VCaP (cell line): Measurements from ENCODE around the gene LPCAT1.
"Not testable (repeated sequence)": the region's sequence is repeated elsewhere in the genome, so short reads cannot be mapped to it uniquely, and the experiment has no call there.

Source experiments
- H3K27ac ChIP-seq: fragments of 450-650 bp; 2 replicates; pipeline ENCODE4 v1.5.1; 2017
- TF ChIP-seq, protein P1 (sequence below): fragments of 450-650 bp; conservative IDR thresholded peaks from 2 replicates; pipeline ENCODE4 v1.5.1; 2017; ENCODE audit warnings: mild to moderate bottlenecking, moderate library complexity

LPCAT1 gene

GRCh38 chr5:1523793-1524480 lies at the start of gene LPCAT1:
LPCAT1 (minus strand) TSS chr5:1523960; CDS start chr5:1523844, 116 bp downstream.
- TF ChIP-seq, protein P1, sequence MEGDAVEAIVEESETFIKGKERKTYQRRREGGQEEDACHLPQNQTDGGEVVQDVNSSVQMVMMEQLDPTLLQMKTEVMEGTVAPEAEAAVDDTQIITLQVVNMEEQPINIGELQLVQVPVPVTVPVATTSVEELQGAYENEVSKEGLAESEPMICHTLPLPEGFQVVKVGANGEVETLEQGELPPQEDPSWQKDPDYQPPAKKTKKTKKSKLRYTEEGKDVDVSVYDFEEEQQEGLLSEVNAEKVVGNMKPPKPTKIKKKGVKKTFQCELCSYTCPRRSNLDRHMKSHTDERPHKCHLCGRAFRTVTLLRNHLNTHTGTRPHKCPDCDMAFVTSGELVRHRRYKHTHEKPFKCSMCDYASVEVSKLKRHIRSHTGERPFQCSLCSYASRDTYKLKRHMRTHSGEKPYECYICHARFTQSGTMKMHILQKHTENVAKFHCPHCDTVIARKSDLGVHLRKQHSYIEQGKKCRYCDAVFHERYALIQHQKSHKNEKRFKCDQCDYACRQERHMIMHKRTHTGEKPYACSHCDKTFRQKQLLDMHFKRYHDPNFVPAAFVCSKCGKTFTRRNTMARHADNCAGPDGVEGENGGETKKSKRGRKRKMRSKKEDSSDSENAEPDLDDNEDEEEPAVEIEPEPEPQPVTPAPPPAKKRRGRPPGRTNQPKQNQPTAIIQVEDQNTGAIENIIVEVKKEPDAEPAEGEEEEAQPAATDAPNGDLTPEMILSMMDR: no peak
- peak within 1 kb of the TSS; percentile 75 for H3K27ac ChIP-seq

DNA sequence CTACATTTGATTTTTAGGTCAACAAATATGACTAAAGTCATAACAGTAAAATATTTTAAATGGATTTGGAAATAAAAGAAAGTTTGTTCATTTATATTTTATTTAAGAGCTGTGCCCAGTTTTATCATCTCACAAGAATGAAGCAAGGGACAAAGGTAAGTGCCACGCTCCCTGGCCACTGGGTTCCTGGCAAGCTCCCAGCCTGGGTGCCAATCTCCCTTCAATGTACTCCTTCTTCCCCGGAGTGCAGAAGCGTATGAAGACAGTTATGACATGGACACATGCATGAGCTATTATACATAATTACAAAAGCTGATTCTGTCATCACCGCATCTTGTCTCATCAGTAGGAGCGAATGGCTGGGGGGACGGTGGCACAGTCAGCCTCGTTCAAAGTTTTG lies 48.1 kb upstream of the LPCAT1 start:
- not testable (repeated sequence) for H3K27ac ChIP-seq

DNA sequence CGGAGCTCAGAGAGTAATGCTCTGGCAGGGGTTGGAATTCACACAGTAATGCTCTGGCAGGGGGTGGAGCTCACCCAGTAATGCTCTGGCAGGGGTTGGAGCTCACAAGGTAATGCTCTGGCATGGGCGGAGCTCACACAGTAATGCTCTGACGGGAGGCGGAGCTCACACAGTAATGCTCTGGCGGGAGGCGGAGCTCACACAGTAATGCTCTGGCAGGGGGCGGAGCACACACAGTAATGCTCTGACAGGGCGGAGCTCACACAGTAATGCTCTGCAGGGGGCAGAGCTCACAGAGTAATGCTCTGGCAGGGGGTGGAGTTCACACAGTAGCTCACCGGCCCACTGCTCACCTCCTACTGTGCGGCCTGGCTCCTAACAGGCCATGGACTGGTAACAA lies 47.2 kb upstream of the LPCAT1 start:
- no peak overlapping the region for H3K27ac ChIP-seq
- TF ChIP-seq, protein P1: no peak

DNA sequence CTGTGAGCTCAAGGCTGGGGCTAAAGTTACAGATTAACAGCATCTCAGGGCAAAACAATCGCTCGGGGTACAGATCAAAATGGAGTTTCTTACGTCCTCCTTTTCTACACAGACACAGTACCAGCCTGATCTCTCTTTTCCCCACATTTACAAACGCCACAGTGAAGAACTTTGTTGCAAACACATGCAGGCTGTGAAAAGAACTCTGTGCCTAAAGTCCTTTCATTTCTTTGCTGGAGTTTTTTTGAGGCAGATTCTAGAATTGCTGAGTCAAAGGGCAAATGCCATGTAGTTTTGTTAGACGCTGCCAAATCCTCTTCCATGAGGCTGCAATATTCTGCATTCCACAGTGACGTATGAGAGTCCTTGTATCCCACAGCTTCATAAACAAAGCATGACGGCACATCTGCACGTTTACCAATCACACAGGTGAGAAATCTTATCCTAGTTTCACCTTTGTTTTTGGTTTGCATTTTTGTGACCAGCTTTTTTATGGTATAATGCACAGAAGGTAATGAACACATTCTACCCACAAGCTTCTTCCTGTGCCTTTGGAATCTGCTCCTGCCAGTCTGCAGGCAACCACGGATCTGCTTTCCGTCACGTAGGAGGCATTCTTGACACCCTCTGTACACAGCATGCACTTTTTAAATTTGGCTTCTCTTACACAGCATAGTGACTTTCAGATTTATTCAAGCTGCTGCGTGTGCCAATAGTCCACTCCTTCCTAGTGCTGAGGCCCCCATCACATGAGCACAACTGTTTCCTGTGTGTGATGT lies 44.6 kb upstream of the LPCAT1 start:
- no peak overlapping the region for H3K27ac ChIP-seq
- TF ChIP-seq, protein P1: no peak

DNA sequence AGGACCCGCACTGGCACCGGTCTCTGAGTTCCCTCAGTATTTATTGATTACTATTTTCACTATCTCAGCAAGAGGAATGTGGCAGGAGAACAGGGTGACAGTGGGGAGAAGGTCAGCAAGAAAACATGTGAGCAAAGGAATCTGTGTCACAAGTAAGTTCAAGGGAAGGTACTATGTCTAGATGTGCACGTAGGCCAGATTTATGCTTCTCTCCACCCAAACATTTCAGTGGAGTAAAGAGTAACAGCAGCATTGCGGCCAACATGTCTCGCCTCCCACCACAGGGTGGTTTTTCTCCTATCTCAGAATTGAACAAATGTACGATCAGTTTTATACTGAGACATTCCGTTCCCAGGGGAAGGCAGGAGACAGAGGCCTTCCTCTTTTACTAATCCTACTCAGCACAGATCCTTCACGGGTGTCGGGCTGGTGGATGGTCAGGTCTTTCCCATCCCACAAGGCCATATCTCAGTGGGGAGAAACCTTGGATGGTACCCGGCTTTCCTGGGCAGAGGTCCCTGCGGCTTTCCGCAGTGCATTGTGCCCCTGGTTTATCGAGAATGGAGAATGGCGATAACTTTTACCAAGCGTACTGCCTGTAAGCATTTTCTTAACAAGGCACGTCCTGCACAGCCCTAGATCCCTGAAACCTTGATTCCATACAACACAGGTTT lies 43.9 kb upstream of the LPCAT1 start:
- H3K27ac ChIP-seq: not testable (repeated sequence)

DNA sequence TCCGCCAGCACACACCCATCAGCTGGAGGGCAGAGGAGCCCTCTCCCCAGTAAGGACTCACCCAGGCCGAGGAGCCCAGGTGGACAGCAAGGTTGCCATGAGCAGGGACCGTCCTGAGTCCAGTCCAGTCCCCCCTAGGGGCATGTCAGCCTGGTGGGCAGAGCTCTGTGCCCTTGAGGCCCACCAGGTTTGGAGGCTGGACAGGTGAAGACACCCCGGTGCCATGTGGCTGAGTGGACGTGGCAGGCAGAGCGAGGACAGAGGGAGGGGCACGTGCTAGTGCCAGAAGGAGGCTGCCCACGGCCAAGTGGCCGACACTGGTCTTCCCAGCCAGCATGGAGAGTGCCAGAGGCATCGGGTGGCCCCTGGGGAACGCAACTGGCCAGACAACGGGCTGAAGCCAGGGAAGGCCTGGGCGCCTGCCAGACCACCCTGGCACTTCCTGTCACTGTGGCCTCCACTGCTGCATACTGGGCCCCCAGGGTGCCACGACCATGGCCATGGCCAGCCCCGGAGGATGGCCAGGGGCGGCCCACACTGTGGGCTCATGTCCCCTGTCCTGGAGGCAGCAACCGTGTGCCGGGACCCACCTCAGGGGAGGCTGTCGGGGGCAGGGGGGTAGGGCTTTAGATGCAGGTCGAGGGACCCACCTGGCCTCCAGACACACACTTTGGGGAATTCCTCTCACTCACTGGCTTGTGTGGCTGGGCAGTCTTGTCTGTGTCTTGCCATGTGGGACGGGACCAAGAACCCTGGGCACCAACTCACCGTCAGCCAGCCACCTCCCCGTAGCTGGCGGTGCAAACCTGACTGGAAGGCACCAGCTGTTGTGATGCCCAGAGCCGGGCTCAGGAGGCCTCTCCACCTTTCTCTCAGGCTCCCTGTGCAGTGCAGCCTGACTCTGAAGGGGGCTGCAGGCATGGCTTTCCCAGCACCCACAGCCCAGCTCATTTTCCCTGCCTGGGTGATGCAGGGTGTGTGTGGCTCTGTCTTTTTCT lies 42.3 kb upstream of the LPCAT1 start:
- TF ChIP-seq, protein P1: no peak
- H3K27ac ChIP-seq: no peak overlapping the region

- TF ChIP-seq, protein P1: no peak
- no peak overlapping the region for H3K27ac ChIP-seq
Observed at GRCh38 chr5:1564824-1565736, 41.3 kb upstream of the LPCAT1 start.
